ENCODE data around the gene CSNK1G2. TPM values are rescaled to one million over a fixed set of nuclear protein-coding genes. Genes with fewer than 3 reads are reported as not detected.

Gene CSNK1G2
- 45.0 TPM for polyA plus RNA-seq (ENCODE audit: insufficient read length)
- long read RNA-seq, donor 1, transcript CSNK1G2-201 (12 exons, 2,918 nt), result major isoform, 13 of 43 reads
- long read RNA-seq, donor 1, partial matches to known transcripts, result 30 of 43 reads
- long read RNA-seq, donor 1, other reads (novel, unspliced or antisense), result 0 of 43 reads
- long read RNA-seq, donor 2, transcript CSNK1G2-201 (12 exons, 2,918 nt), result major isoform, 10 of 75 reads
- long read RNA-seq, donor 2, partial matches to known transcripts, result 65 of 75 reads
- long read RNA-seq, donor 2, other reads (novel, unspliced or antisense), result 0 of 75 reads
- long read RNA-seq, donor 3, transcript CSNK1G2-201 (12 exons, 2,918 nt), result major isoform, 11 of 11 reads
- long read RNA-seq, donor 3, partial matches to known transcripts, result 0 of 11 reads
- long read RNA-seq, donor 3, other reads (novel, unspliced or antisense), result 0 of 11 reads
- long read RNA-seq, donor 4, result 0 reads
- long read RNA-seq, donor 5, transcript CSNK1G2-201 (12 exons, 2,918 nt), result major isoform, 17 of 36 reads
- long read RNA-seq, donor 5, partial matches to known transcripts, result 19 of 36 reads
- long read RNA-seq, donor 5, other reads (novel, unspliced or antisense), result 0 of 36 reads
- long read RNA-seq, donor 6, transcript CSNK1G2-201 (12 exons, 2,918 nt), result major isoform, 7 of 53 reads
- long read RNA-seq, donor 6, partial matches to known transcripts, result 44 of 53 reads
- long read RNA-seq, donor 6, other reads (novel, unspliced or antisense), result 0 of 53 reads
- long read RNA-seq, donor 7, transcript CSNK1G2-201 (12 exons, 2,918 nt), result major isoform, 14 of 29 reads
- long read RNA-seq, donor 7, partial matches to known transcripts, result 15 of 29 reads
- long read RNA-seq, donor 7, other reads (novel, unspliced or antisense), result 0 of 29 reads
- long read RNA-seq, donor 8, partial matches to known transcripts, result 5 of 10 reads
- long read RNA-seq, donor 8, other reads (novel, unspliced or antisense), result 0 of 10 reads

GRCh38 chr19:1941146-1942077 lies at the start of gene CSNK1G2:
CSNK1G2 (plus strand) TSS chr19:1941172; CDS start chr19:1969773, 28,601 bp downstream.
- no peak for DNase-seq

- no peak for DNase-seq
Observed at GRCh38 chr19:1893791-1894190, 47.2 kb upstream of the CSNK1G2 start.

DNA sequence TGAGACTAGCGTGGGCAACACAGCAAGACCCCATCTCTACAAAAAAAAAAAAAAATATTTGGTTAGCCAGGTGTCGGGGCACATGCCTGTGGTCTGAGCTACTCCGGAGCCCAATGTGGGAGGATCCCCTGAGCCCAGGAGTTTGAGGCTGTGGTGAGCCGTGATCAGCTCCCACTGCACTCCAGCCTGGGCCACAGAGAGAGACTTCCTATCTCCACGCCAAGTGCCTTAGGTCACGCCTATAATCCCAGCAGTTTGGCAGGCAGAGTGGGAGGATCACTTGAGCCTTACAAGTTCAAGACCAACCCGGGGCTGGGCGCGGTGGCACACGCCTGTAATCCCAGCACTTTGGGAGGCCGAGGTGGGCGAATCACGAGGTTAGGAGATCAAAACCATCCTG lies 44.5 kb upstream of the CSNK1G2 start:
- no peak for DNase-seq

- no peak for DNase-seq
Observed at GRCh38 chr19:1901940-1902404, 39.0 kb upstream of the CSNK1G2 start.

DNA sequence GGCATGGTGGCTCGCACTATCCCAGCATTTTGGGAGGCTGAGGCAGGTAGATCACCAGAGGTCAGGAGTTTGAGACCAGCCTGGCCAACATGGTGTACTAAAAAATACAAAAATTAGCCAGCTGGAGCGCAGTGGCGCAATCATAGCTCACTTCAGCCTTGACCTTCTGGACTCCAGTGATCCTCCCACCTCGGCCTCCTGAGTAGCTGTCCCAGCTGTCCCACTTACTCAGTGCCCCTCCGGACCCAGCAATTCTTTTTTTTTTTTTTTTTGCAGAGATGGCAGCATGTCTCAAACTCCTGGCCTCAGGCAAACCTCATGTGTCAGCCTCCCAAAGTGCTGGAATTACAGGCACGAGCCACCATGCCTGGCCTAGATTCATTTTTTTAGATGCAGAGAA lies 38.0 kb upstream of the CSNK1G2 start:
- no peak for DNase-seq

- DNase-seq, result no peak
Observed at GRCh38 chr19:1904860-1905109, 36.2 kb upstream of the CSNK1G2 start.

GRCh38 chr19:1905110-1905862 lies 35.7 kb upstream of the CSNK1G2 start, which contains the start of the genes ADAT3 and SCAMP4:
ADAT3 (plus strand) TSS chr19:1905399; CDS start chr19:1912048, 6,649 bp downstream.
SCAMP4 (plus strand) TSS chr19:1905399; CDS start chr19:1915020, 9,621 bp downstream.
- peak; percentile 97 for DNase-seq

DNA sequence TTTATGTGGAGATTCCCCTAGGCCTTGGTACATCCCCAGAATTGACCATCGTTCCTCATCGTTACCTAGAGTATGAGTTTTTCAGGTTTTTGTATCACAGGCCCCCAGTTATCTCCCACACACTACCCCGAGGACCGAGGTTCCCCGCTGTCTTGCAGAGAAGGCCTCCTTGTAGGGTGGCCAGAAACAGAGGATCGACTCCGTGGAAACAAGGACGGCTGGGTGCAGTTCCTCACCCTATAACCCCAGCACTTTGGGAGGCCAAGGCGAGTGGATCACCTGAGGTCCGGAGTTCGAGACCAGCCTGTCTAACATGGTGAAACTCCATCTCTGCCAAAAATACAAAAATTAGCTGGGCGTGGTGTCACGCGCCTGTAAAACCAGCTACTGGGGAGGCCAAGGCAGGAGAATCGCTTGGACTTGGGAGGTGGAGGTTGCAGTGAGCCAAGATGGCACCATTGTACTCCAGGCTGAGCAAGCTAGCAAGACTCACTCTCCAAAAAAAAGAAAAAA lies 35.1 kb upstream of the CSNK1G2 start:
- no peak for DNase-seq

DNA sequence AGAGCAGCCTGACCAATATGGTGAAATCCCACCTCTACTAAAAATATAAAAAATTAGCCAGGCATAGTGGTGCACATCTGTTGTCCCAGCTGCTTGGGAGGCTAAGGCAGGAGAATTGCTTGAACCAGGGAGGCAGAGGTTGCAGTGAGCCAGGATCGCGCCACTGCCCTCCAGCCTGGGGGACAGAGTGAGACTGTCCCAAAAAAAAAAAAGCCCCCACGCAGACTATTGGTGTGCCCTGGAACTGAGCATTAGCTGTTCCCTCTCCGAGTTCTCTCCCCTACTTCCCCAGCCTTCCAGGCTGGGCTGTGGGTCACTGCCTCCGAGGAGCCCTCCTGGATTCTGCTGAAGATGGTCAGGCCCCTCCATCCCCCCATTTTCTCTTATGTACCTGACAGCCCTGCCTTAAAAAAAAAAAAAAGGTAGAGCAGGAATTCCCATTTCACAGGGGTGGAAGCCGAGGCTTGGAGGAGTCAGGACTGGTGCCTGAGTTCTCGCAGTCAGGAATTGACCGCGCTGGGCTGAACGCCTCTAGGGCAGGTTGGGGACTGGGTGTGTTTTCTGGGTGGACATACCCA lies 33.9 kb upstream of the CSNK1G2 start:
- DNase-seq, result no peak

DNA sequence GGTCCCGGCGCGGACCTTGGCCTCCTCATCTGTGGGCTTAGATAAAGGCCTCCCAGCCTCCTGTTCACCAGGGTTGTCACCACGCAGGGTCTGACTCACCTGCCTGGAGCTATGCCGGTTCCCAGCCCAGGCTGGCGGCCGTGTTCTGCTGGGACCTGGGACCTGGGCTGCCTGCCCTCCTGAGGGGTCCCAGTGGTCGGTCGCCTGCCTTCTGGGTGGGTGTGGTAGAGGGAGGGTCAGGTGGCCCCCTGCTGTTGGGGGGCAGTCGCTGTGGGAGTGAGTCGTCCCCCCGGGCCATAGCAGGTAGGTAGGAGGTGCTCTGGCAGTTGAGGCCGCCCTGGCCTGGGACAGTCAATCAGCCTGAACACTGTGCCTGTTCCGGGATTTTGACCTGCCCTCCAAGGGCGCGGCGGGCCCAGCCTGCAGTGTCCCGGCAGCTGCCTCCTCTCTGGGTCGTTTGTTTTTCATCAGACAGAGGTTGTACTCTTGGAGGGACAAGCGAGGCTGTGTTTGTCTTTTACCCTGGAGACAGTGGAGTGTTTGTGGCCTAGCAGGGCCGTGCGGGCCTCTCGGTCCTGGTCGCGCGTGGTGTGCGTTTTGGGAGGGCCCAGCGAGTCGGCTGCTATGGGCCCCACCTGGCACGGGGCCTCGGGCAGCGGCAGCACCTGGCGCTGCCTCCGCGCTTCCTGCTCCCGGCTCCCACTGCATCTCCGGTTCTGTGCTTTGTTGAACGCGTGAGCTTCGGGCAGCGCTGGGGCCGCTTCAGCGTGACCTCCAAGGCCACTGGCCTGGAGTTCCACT lies 33.2 kb upstream of the CSNK1G2 start:
- DNase-seq, result no peak

GRCh38 chr19:1908364-1908678 lies 32.7 kb upstream of the CSNK1G2 start:
- DNase-seq, result no peak

GRCh38 chr19:1909761-1910080 lies 31.3 kb upstream of the CSNK1G2 start:
- no peak for DNase-seq

- no peak for DNase-seq
Observed at GRCh38 chr19:1910177-1910576, 30.8 kb upstream of the CSNK1G2 start.

DNA sequence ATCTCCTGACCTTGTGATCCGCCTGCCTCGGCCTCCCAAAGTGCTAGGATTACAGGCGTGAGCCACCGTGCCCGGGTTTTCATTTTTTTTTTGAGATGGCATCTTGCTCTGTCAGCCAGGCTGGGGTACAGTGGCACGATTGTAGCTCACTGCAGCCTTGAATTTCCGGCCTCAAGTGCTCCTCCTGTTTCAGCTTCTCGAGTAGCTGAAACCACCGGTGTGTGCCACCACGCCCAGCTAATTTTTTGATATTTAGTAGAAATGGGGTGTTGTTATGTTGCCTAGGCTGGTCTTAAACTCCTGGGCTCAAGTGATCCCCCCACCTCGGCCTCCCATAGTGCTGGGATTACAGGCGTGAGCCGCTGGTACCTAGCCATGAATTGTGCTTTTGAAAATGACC lies 29.9 kb upstream of the CSNK1G2 start:
- DNase-seq, result no peak

DNA sequence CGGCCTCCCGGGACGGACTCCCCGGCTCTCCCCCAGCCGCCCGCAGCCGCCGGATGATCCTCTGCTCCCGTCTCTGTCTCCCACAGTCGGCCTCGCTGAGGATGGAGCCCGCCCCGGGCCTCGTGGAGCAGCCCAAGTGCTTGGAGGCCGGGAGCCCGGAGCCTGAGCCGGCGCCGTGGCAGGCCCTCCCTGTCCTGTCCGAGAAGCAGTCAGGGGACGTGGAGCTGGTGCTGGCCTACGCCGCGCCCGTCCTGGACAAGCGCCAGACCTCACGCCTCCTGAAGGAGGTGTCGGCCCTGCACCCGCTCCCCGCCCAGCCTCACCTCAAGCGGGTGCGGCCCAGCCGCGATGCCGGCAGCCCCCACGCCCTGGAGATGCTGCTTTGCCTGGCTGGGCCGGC lies 29.0 kb upstream of the CSNK1G2 start:
- DNase-seq, result no peak

DNA sequence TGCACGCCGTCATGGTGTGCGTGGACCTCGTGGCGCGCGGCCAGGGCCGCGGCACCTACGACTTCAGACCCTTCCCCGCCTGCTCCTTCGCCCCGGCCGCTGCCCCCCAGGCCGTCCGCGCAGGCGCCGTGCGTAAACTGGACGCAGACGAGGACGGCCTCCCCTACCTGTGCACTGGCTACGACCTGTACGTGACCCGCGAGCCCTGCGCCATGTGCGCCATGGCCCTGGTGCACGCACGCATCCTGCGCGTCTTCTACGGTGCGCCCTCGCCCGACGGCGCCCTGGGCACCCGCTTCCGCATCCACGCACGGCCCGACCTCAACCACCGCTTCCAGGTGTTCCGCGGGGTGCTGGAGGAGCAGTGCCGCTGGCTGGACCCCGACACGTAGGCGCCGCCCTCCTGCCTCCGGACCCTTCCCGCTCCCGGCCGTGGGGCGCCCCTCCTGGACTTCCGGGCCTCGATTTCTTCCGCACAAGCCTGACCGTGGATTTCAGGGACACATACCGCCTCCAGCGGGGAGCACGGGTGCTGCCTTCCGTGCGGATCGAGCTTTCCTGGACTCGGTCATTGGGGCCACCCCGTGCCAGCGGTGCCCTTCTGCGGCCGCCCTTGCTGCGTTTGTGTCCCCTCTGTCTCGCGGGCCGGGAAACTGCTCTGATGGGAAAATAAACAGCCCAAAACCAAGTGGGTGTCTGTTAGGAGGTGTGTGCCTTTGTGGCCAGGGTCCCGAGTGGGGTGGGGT lies 28.0 kb upstream of the CSNK1G2 start:
- no peak for DNase-seq

DNA sequence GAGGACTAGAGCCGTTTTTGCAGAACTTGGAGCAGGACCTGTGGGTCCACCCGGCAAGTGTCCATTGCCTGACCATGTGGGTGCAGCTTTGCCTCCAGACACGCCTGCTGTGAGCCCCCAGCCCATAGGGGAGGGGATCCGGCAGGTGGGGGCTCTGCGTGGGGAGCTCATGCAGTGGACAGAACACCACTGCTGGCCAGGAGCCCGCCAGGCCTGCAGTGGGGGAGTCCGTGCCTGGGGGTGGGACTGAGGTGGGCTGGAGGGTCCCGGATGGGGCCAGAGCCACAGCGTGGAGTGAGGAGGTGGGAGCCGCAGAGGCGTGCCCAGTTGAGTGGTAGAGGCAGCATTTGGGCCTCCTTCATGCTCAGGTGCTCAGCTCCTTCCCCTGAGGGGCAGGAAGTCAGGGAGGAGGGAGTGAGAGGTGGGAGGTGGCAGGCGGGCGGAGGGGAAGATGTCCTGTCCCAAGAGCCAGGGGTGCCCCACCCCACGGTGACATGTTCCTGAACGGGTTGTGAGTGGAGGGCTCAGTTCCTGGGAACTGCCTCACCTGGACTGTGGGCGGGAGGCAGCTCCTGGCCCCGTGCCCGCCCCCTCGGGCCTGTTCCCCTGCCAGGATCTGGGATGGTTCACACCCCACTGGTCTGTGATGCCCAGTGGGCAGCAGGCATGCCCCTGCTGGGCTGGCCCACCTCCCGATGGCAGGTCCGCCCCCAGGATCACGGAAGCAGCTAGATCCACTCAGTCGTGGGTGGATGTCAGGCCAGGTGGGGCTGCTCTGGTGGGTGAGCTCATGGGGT lies 27.0 kb upstream of the CSNK1G2 start:
- DNase-seq, result no peak

GRCh38 chr19:1914826-1915341 lies 26.1 kb upstream of the CSNK1G2 start:
- DNase-seq, result no peak
